ENCODE data around the gene TLX1. TPM values are rescaled to one million over a fixed set of nuclear protein-coding genes. Genes with fewer than 3 reads are reported as not detected.

The TLX1 gene
- total and polyA plus RNA-seq, 9 of the 15 experiments (the other 6 are each of a cell fraction or from before 2014, with no cell fraction given) = 0.03 to 3.3 (median 0.19) TPM; not detected in 1

DNA sequence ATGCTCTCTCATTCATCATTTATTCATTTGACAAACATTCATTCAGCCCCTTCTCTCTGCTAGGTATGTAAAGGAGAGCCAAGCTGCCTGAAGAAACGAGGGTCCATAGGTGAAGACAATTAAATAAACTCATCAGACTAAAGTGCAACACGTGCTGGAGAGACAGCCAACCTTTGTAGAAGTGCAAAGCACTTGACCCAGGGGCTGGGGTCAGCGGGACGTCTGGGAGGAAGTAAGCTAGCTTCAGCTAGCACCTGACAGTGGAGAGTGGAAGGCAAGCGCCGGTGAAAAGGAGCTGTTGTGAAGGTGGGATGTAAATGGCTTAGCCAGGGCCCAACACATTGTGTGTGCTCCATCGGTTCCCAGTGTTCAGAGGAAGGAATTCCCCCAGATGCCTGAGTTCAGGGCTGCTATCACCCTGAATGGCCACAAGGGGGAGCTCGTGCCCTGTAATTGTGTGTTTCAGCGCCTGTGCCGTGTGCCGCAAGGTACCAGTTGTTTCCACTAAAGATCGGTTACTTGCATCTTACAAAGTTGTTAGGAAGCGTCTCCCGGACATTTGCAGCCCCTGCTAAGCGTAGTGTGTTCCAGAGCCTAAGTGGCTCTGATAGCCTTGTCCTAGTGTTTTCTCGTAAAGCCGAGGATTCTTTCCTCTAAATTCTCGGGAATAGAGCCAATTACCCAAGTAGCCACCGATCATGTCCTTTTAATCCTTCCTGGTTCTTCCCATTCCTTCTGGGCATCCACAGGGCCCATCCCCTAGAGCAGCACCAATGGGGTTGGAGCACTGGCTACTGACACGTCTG is 30.6 kb downstream of the TLX1 start:
- peak; percentile 95 for FAIRE-seq
- ChIA-PET CTCF (ENCODE audit: low intra/inter-chr PET ratio) (interaction anchor here (0.5 to 1.8 kb wide), 6 partner anchors 20 to 409 kb away, joined by 3 to 7 read pairs (median 5); no protein-coding TSS in a partner anchor), POLR2A (no interaction called here)
- DNase-seq (ENCODE audit: extremely low read depth in 1 of 4, low spot score in 3 of 4) = peak; percentile 67 to 74 (median 70)
- no peaks in the 10 kb centered on the region; a peak in 1 of 5 replicates for H3K27me3 ChIP-seq (ENCODE audit: control insufficient read depth in 2 of 2, insufficient read depth in 2 of 2, low read length in 2 of 2)
- no peak overlapping the region for H2AFZ ChIP-seq (ENCODE audit: low read depth, low read length)
- H3K4me3 ChIP-seq = no peak overlapping the region
- H3K4me1 ChIP-seq (replicated peaks in 1 of 2; ENCODE audit: control insufficient read depth in 2 of 2, insufficient read depth in 2 of 2, low read length in 2 of 2) = no peaks in the 10 kb centered on the region
- H3K27ac ChIP-seq (ENCODE audit: extremely low read depth, low read depth, low read length) = no peak overlapping the region
- WGBS (ENCODE audit: insufficient coverage, low coverage, missing lambda C conversion rate) = 12% methylated on average over 18 of the region's 20 CpGs
- peak; percentile 90 for ATAC-seq
- BruUV-seq (replicated peaks) = no TSS peak
- H3K79me2 ChIP-seq (ENCODE audit: control insufficient read depth, insufficient read depth, low read length) = no peaks in the 10 kb centered on the region
- H3K4me2 ChIP-seq (ENCODE audit: insufficient read depth, low read length) = peak overlapping the region; percentile 21; the same call in 1 of the 2 replicates
- no peaks in the 10 kb centered on the region for H3K36me3 ChIP-seq (ENCODE audit: control insufficient read depth, insufficient read depth, low read length)
- in situ Hi-C loops (cut with MboI) (loop anchor here (5.0 kb wide), 2 partner anchors 51 to 131 kb away; no protein-coding TSS in a partner anchor), intact Hi-C loops (cut with micrococcal nuclease) (loop anchor here (5.0 kb wide), 2 partner anchors 51 to 126 kb away; no protein-coding TSS in a partner anchor)
- H3K9me1 ChIP-seq (ENCODE audit: control insufficient read depth, insufficient read depth, low read length) = no peaks in the 10 kb centered on the region
- no peaks in the 10 kb centered on the region; the same call in 1 of the 2 replicates for H4K20me1 ChIP-seq (replicated peaks; ENCODE audit: control insufficient read depth, insufficient read depth, low read length)
- no peak overlapping the region for H3K9ac ChIP-seq (ENCODE audit: insufficient read depth in 1 of 2, low read depth in 2 of 2, low read length in 2 of 2)
- no peaks in the 10 kb centered on the region for H3K9me3 ChIP-seq (replicated peaks; ENCODE audit: control insufficient read depth, insufficient read depth, low read depth, low read length)
- TF ChIP-seq NCOA4 (IDR thresholded peaks at IDR 0.05; ENCODE audit: partially characterized antibody) = no peak
- TF ChIP-seq RB1 (IDR thresholded peaks at IDR 0.05; ENCODE audit: low read depth) = peak; percentile 35; the same call in 1 of the 2 replicates
- no peak for TF ChIP-seq SP1 (CRISPR knock-in tag; IDR thresholded peaks at IDR 0.05)
- TF ChIP-seq ZBTB8A (IDR thresholded peaks at IDR 0.05; ENCODE audit: partially characterized antibody) = no peak
- TF ChIP-seq, protein P1, sequence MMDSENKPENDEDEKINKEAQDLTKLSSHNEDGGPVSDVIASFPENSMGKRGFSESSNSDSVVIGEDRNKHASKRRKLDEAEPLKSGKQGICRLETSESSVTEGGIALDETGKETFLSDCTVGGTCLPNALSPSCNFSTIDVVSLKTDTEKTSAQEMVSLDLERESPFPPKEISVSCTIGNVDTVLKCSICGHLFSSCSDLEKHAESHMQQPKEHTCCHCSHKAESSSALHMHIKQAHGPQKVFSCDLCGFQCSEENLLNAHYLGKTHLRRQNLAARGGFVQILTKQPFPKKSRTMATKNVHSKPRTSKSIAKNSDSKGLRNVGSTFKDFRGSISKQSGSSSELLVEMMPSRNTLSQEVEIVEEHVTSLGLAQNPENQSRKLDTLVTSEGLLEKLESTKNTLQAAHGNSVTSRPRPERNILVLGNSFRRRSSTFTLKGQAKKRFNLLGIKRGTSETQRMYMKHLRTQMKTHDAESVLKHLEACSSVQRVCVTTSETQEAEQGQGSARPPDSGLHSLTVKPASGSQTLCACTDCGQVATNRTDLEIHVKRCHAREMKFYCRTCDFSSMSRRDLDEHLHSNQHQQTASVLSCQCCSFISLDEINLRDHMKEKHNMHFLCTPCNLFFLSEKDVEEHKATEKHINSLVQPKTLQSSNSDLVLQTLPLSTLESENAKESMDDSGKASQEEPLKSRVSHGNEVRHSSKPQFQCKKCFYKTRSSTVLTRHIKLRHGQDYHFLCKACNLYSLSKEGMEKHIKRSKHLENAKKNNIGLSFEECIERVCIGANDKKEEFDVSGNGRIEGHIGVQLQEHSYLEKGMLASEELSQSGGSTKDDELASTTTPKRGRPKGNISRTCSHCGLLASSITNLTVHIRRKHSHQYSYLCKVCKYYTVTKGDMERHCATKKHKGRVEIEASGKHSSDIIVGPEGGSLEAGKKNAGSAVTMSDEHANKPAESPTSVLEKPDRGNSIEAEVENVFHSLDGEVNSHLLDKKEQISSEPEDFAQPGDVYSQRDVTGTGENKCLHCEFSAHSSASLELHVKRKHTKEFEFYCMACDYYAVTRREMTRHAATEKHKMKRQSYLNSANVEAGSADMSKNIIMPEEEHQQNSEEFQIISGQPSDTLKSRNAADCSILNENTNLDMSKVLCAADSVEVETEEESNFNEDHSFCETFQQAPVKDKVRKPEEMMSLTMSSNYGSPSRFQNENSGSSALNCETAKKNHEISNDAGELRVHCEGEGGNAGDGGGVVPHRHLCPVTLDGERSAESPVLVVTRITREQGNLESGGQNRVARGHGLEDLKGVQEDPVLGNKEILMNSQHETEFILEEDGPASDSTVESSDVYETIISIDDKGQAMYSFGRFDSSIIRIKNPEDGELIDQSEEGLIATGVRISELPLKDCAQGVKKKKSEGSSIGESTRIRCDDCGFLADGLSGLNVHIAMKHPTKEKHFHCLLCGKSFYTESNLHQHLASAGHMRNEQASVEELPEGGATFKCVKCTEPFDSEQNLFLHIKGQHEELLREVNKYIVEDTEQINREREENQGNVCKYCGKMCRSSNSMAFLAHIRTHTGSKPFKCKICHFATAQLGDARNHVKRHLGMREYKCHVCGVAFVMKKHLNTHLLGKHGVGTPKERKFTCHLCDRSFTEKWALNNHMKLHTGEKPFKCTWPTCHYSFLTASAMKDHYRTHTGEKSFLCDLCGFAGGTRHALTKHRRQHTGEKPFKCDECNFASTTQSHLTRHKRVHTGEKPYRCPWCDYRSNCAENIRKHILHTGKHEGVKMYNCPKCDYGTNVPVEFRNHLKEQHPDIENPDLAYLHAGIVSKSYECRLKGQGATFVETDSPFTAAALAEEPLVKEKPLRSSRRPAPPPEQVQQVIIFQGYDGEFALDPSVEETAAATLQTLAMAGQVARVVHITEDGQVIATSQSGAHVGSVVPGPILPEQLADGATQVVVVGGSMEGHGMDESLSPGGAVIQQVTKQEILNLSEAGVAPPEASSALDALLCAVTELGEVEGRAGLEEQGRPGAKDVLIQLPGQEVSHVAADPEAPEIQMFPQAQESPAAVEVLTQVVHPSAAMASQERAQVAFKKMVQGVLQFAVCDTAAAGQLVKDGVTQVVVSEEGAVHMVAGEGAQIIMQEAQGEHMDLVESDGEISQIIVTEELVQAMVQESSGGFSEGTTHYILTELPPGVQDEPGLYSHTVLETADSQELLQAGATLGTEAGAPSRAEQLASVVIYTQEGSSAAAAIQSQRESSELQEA (IDR thresholded peaks at IDR 0.05; ENCODE audit: low read depth) = no peak
- TF ChIP-seq, protein P2, sequence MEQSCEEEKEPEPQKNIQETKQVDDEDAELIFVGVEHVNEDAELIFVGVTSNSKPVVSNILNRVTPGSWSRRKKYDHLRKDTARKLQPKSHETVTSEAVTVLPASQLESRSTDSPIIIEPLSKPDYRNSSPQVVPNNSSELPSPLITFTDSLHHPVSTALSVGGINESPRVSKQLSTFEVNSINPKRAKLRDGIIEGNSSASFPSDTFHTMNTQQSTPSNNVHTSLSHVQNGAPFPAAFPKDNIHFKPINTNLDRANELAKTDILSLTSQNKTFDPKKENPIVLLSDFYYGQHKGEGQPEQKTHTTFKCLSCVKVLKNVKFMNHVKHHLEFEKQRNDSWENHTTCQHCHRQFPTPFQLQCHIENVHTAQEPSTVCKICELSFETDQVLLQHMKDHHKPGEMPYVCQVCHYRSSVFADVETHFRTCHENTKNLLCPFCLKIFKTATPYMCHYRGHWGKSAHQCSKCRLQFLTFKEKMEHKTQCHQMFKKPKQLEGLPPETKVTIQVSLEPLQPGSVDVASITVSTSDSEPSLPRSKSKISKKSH (CRISPR knock-in tag; IDR thresholded peaks at IDR 0.05) = no peak
- no peak for TF ChIP-seq ZNF780A (CRISPR knock-in tag; IDR thresholded peaks at IDR 0.05)
- TF ChIP-seq SMARCC2 (IDR thresholded peaks at IDR 0.05; ENCODE audit: low read depth) = no peak
- no peak for TF ChIP-seq ZNF778 (CRISPR knock-in tag; IDR thresholded peaks at IDR 0.05)
- 0 out of 2 replicates have a peak, but pooled peaks have one; percentile 6 for TF ChIP-seq CREM (IDR thresholded peaks at IDR 0.05; ENCODE audit: low read depth)
- no peak for TF ChIP-seq HDAC8 (tag; IDR thresholded peaks at IDR 0.05)
- no peak for TF ChIP-seq ZNF212 (CRISPR knock-in tag; IDR thresholded peaks at IDR 0.05)
- TF ChIP-seq ZNF76 (CRISPR knock-in tag; IDR thresholded peaks at IDR 0.05; ENCODE audit: borderline replicate concordance) = no peak
